Measurements from ENCODE around the gene SYCP2. TPM values are rescaled to one million over a fixed set of nuclear protein-coding genes. Genes with fewer than 3 reads are reported as not detected.
A peak's percentile ranks its signal among the peaks of the same experiment; 100 is the strongest.

The SYCP2 gene
- total and polyA plus RNA-seq, 4 donors = 2.4 to 11.0 (median 6.0) TPM

DNA sequence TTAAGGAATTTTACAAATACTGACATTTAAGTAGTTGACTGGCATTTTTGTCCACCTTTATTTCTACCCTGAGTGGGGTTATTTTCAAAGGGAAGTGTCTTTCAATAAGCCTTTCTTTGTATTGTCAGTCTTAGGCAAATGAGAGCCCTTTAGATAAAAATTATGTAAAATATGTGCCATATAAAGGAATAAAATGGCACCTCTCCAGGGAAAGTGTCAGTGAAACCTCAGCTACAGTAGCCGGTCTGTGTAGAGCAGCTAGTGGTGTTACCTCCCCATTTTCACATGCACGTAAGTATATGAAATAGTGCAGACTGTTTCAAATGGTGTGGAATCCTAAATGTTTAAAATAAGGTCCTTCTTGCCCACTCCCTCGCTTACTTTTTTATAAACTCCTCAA is 11.7 kb upstream of the SYCP2 start:
- Histone ChIP-seq H3K27me3 (ENCODE audit: control insufficient read depth, insufficient read depth, low read length) (no peaks in the 10 kb centered on the region), H3K36me3 (ENCODE audit: control insufficient read depth, insufficient read depth, low read length) (peaks cover 10% of the 10 kb centered on the region), H3K9me3 (ENCODE audit: control insufficient read depth, insufficient read depth, low read length) (no peaks in the 10 kb centered on the region), H3K27ac (ENCODE audit: low read depth, low read length) (no peak overlapping the region), H3K4me3 (ENCODE audit: low read depth, low read length) (no peak overlapping the region), H3K4me1 (ENCODE audit: control insufficient read depth, insufficient read depth, low read length) (peaks cover 11% of the 10 kb centered on the region)
- no peak for DNase-seq (ENCODE audit: low read depth in 4 of 6, low spot score in 6 of 6)
- WGBS (ENCODE audit: insufficient coverage) = no CpG with 5 or more reads among the region's 3 CpGs

DNA sequence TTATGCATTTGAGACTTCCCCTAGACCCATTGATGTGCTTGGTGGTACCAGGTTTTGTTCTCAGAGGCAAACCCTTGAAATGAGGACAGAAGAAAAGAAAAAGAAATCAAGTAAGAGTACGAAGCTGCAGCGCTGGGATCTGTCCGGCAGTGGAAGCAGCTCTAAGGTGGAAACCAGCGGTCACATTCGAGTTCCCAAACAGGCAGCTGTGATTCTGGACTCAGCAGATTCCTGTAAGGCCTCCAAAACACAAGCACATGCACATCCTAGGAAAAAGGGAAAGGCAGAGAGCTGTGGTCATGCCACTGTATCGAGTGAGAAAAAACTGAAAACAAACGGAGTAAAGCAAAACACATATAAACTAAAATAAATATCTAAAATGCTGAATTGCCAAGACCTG is 11.3 kb upstream of the SYCP2 start:
- Histone ChIP-seq H3K27ac (ENCODE audit: low read depth, low read length) (peak overlapping the region; percentile 16), H3K27me3 (ENCODE audit: control insufficient read depth, insufficient read depth, low read length) (no peaks in the 10 kb centered on the region), H3K4me1 (ENCODE audit: control insufficient read depth, insufficient read depth, low read length) (peaks cover 15% of the 10 kb centered on the region), H3K36me3 (ENCODE audit: control insufficient read depth, insufficient read depth, low read length) (peaks cover 10% of the 10 kb centered on the region), H3K9me3 (ENCODE audit: control insufficient read depth, insufficient read depth, low read length) (no peaks in the 10 kb centered on the region), H3K4me3 (ENCODE audit: low read depth, low read length) (no peak overlapping the region)
- WGBS (ENCODE audit: insufficient coverage) = no CpG with 5 or more reads among the region's 7 CpGs
- no peak for DNase-seq (ENCODE audit: low read depth in 4 of 6, low spot score in 6 of 6)

DNA sequence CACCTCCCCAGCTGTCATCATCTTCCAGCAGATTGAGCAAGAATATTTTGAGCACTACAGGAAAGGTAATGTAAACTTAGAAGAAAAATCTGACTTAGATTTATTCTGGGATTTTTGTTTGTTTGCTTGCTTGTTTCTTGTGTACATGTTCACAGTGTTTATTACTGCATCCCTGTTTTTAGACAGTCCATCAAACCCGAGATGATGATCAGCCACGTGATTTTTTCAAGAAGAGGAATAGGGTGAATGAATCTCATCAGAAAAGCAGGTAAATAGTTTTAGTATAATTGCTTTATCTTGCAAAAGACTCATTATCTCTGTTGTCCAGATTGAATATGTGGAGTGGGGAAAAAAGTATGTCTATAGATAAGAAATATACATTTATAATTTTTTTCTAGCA is 8.8 kb upstream of the SYCP2 start:
- no peak for DNase-seq (ENCODE audit: low read depth in 4 of 6, low spot score in 6 of 6)
- H3K4me1 ChIP-seq (ENCODE audit: control insufficient read depth, insufficient read depth, low read length) = peaks cover 30% of the 10 kb centered on the region
- H3K27me3 ChIP-seq (ENCODE audit: control insufficient read depth, insufficient read depth, low read length) = no peaks in the 10 kb centered on the region
- WGBS (ENCODE audit: insufficient coverage) = no CpG with 5 or more reads among the region's 2 CpGs
- no peak overlapping the region for H3K4me3 ChIP-seq (ENCODE audit: low read depth, low read length)
- peaks cover 17% of the 10 kb centered on the region for H3K36me3 ChIP-seq (ENCODE audit: control insufficient read depth, insufficient read depth, low read length)
- no peak overlapping the region for H3K27ac ChIP-seq (ENCODE audit: low read depth, low read length)
- H3K9me3 ChIP-seq (ENCODE audit: control insufficient read depth, insufficient read depth, low read length) = no peaks in the 10 kb centered on the region

GRCh38 chr20:59940956-59941294 is 7.5 kb upstream of the SYCP2 start:
- Histone ChIP-seq H3K27me3 (ENCODE audit: control insufficient read depth, insufficient read depth, low read length) (no peaks in the 10 kb centered on the region), H3K4me1 (ENCODE audit: control insufficient read depth, insufficient read depth, low read length) (peaks cover 30% of the 10 kb centered on the region), H3K27ac (ENCODE audit: low read depth, low read length) (peak overlapping the region; percentile 96), H3K4me3 (ENCODE audit: low read depth, low read length) (peak overlapping the region; percentile 83), H3K36me3 (ENCODE audit: control insufficient read depth, insufficient read depth, low read length) (peaks cover 17% of the 10 kb centered on the region), H3K9me3 (ENCODE audit: control insufficient read depth, insufficient read depth, low read length) (no peaks in the 10 kb centered on the region)
- WGBS (ENCODE audit: insufficient coverage) = 0% methylated on average over 4 of the region's 4 CpGs
- peak in 1 of 6 donors; percentile 83 for DNase-seq (ENCODE audit: low read depth in 4 of 6, low spot score in 6 of 6)

DNA sequence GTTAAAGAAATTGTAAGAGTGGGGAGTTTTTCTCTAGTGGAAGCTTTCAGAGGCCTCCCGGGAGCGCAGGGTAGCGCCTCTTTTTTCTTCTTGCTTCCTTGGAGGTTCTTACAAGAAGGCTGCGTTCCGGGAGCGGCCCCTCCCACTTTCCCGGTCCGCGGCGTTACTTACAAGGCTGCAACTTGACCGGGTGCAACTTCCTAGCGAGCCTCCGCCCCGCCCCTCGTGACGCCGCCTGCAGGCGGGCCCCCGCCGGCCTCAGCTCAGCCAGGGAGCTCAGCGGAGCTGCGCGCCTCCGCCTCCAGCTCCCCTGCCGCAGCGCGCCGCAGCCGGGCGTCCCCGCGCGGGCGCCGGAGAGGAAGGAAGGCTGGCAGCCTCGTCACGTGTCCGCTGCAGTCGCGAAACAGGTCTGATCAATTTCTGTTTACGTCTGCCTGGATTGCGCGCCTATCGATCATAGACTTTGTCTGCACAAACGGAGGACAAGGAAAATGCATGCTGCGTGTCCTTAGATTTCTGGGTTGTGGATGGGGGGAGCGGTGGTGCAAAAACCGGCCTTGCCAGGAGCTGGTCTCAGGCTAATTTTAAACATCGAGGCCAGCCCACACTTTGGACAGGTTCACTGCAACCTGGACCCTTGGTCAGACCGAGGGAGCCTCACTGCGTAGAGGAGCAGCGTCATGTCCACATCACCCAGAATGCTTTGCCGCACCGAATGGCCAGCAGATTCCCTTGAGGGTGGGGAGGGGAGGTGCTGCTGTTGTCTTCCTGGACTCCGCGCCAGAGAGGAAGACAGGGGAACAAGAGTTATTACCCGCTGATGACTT is 6.9 kb upstream of the SYCP2 start, which contains the start of the genes FAM217B and PPP1R3D:
TSS of gene FAM217B (plus strand) at position 261 of the 827 bp plus-strand sequence. CDS start 3,555 bp downstream, outside the sequence.
TSS of gene PPP1R3D (minus strand) at position 177 of the 827 bp plus-strand sequence. CDS start 374 bp downstream, outside the sequence.
- H3K4me3 ChIP-seq (ENCODE audit: low read depth, low read length) = peak within 1 kb of the TSS; percentile 83
- H3K4me1 ChIP-seq (ENCODE audit: control insufficient read depth, insufficient read depth, low read length) = peaks cover 30% of the 10 kb centered on the region
- H3K27ac ChIP-seq (ENCODE audit: low read depth, low read length) = peak within 1 kb of the TSS; percentile 96
- H3K27me3 ChIP-seq (ENCODE audit: control insufficient read depth, insufficient read depth, low read length) = no peaks in the 10 kb centered on the region
- H3K9me3 ChIP-seq (ENCODE audit: control insufficient read depth, insufficient read depth, low read length) = no peaks in the 10 kb centered on the region
- peak; percentile 76 to 97 (median 88) for DNase-seq (ENCODE audit: low read depth in 4 of 6, low spot score in 6 of 6)
- peaks cover 17% of the 10 kb centered on the region for H3K36me3 ChIP-seq (ENCODE audit: control insufficient read depth, insufficient read depth, low read length)
- 0% methylated on average over 57 of the region's 57 CpGs for WGBS (ENCODE audit: insufficient coverage)

DNA sequence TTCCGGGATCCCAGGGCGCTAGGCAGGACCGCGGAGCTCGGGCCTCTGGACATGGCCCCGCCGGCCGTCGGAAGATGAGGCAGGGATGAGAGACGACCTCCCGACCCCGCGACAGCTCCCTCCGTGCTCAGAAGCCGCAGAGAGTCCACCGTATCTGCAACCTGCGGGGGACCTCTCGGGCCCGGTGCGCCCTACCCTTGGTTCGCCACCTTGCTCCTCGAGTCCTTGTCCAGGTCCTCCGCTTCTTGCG is 6.4 kb upstream of the SYCP2 start:
- Histone ChIP-seq H3K4me3 (ENCODE audit: low read depth, low read length) (peak overlapping the region; percentile 83), H3K4me1 (ENCODE audit: control insufficient read depth, insufficient read depth, low read length) (peaks cover 30% of the 10 kb centered on the region), H3K27me3 (ENCODE audit: control insufficient read depth, insufficient read depth, low read length) (no peaks in the 10 kb centered on the region), H3K36me3 (ENCODE audit: control insufficient read depth, insufficient read depth, low read length) (peaks cover 17% of the 10 kb centered on the region), H3K27ac (ENCODE audit: low read depth, low read length) (peak overlapping the region; percentile 96), H3K9me3 (ENCODE audit: control insufficient read depth, insufficient read depth, low read length) (no peaks in the 10 kb centered on the region)
- under 1% methylated on average over 22 of the region's 24 CpGs for WGBS (ENCODE audit: insufficient coverage)
- no peak for DNase-seq (ENCODE audit: low read depth in 4 of 6, low spot score in 6 of 6)

- Histone ChIP-seq H3K4me1 (ENCODE audit: control insufficient read depth, insufficient read depth, low read length) (peaks cover 25% of the 10 kb centered on the region), H3K9me3 (ENCODE audit: control insufficient read depth, insufficient read depth, low read length) (no peaks in the 10 kb centered on the region), H3K27ac (ENCODE audit: low read depth, low read length) (peak overlapping the region; percentile 96), H3K36me3 (ENCODE audit: control insufficient read depth, insufficient read depth, low read length) (peaks cover 12% of the 10 kb centered on the region), H3K4me3 (ENCODE audit: low read depth, low read length) (peak overlapping the region; percentile 83), H3K27me3 (ENCODE audit: control insufficient read depth, insufficient read depth, low read length) (no peaks in the 10 kb centered on the region)
- peak in 1 of 6 donors; percentile 29 for DNase-seq (ENCODE audit: low read depth in 4 of 6, low spot score in 6 of 6)
- WGBS (ENCODE audit: insufficient coverage) = 40% methylated on average over 104 of the region's 104 CpGs
Observed at GRCh38 chr20:59939052-59939878, 5.8 kb upstream of the SYCP2 start.

- Histone ChIP-seq H3K27ac (ENCODE audit: low read depth, low read length) (no peak overlapping the region), H3K4me3 (ENCODE audit: low read depth, low read length) (no peak overlapping the region), H3K4me1 (ENCODE audit: control insufficient read depth, insufficient read depth, low read length) (peaks cover 28% of the 10 kb centered on the region), H3K36me3 (ENCODE audit: control insufficient read depth, insufficient read depth, low read length) (peaks cover 7% of the 10 kb centered on the region), H3K27me3 (ENCODE audit: control insufficient read depth, insufficient read depth, low read length) (no peaks in the 10 kb centered on the region), H3K9me3 (ENCODE audit: control insufficient read depth, insufficient read depth, low read length) (no peaks in the 10 kb centered on the region)
- DNase-seq (ENCODE audit: low read depth in 4 of 6, low spot score in 6 of 6) = no peak
- 85% methylated on average over 6 of the region's 7 CpGs for WGBS (ENCODE audit: insufficient coverage)
Observed at GRCh38 chr20:59938696-59939051, 5.2 kb upstream of the SYCP2 start.

DNA sequence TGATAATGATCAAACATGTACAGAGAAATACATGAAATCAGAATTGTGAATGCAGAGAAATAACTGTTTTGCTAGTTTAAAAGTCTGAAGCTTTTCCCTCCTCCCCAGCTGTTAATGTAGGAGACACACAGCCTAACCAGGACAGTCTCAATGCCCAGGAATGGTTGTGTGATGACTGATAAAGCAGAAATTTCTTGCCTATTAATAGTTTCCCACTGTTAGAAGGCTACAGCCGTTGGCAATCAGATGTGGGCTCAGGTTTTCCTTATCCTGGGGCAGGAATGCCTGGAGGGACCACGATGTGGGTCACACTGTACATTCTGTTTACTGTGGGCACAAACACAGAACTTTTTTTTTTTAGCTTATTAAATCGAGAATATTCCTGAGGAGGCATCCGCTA is 4.8 kb upstream of the SYCP2 start:
- H3K4me1 ChIP-seq (ENCODE audit: control insufficient read depth, insufficient read depth, low read length) = peaks cover 32% of the 10 kb centered on the region

More for the DNA sequence above, 4.8 kb upstream of the SYCP2 start:
- DNase-seq (ENCODE audit: low read depth in 4 of 6, low spot score in 6 of 6) = no peak
- WGBS (ENCODE audit: insufficient coverage) = 57% methylated on average over 3 of the region's 4 CpGs
- Histone ChIP-seq H3K27ac (ENCODE audit: low read depth, low read length) (no peak overlapping the region), H3K4me3 (ENCODE audit: low read depth, low read length) (no peak overlapping the region), H3K36me3 (ENCODE audit: control insufficient read depth, insufficient read depth, low read length) (peaks cover 7% of the 10 kb centered on the region), H3K9me3 (ENCODE audit: control insufficient read depth, insufficient read depth, low read length) (no peaks in the 10 kb centered on the region), H3K27me3 (ENCODE audit: control insufficient read depth, insufficient read depth, low read length) (no peaks in the 10 kb centered on the region)

Measured in spinal cord (tissue), 10 donors.